ENCODE results near the gene TAF1C.
"Not testable (repeated sequence)": the region's sequence is repeated elsewhere in the genome, so short reads cannot be mapped to it uniquely, and the experiment has no call there.

Gene TAF1C

DNA sequence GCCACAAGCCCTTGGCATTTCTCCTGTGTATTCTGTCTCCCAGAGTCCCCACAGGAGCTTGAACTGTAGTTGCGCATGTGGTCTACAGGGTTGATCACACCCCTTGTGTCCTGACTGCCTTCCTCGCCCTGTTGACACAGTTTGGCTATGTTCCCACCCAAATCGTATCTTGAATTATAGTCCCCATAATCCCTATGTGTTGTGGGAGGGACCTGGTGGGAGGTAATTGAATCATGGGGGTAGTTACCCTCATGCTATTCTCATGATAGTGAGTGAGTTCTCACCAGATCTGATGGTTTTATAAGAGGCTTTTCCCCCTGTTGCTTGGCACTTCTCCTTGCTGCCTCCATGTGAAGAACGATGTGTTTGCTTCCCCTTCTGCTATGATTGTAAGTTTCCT lies 25.3 kb upstream of the TAF1C start:
- DNase-seq (ENCODE audit: low read depth) = no peak

- no peak for DNase-seq (ENCODE audit: low read depth)
Observed at GRCh38 chr16:84209989-84210388, 23.1 kb upstream of the TAF1C start.

- no peak for DNase-seq (ENCODE audit: low read depth)
Observed at GRCh38 chr16:84207879-84208278, 21.0 kb upstream of the TAF1C start.

- DNase-seq (ENCODE audit: low read depth) = no peak
Observed at GRCh38 chr16:84207251-84207650, 20.4 kb upstream of the TAF1C start.

- DNase-seq (ENCODE audit: low read depth) = no peak
Observed at GRCh38 chr16:84205976-84206691, 19.3 kb upstream of the TAF1C start.

DNA sequence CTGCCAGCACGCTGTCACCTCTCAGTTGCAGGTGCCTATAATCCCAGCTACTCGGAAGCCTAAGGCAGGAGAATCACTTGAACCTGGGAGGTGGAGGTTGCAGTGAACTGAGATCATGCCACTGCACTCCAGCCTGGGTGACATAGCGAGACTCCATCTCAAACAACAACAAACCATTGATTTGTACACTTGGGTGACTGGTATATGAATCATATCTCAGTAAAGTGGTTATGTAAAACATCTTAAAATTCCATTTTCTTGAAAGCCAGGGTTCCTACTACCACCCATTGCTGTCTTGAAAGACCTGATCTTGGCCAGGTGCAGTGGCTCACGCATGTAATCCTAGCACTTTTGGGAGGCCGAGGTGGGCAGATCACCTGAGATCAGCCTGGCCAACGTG lies 18.3 kb upstream of the TAF1C start:
- DNase-seq (ENCODE audit: low read depth) = not testable (repeated sequence)

GRCh38 chr16:84204551-84204950 lies 17.7 kb upstream of the TAF1C start:
- DNase-seq (ENCODE audit: low read depth) = not testable (repeated sequence)

GRCh38 chr16:84199861-84200260 lies 13.0 kb upstream of the TAF1C start:
- no peak for DNase-seq (ENCODE audit: low read depth)

- DNase-seq (ENCODE audit: low read depth) = no peak
Observed at GRCh38 chr16:84199097-84199496, 12.2 kb upstream of the TAF1C start.

DNA sequence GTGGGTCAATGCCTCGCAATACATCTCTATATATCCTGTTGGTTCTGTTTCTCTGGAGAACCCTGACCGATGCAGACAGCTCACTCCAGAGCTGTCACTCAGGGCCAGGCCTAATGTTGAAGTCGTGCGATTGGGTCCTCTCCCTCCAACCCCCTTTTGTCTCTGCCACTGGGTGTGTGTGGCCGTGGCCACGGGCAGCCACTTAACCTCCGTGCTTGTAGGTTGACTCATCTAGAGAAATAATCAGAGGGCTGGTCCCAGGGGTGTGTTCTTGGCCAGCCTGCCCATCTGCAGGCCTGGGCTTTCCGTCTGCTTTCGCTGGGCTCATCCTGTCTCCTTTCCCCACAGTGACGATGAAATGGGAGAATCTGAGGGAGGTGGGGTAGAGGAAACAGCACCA lies 11.5 kb upstream of the TAF1C start:
- no peak for DNase-seq (ENCODE audit: low read depth)

GRCh38 chr16:84197466-84198128 lies 10.7 kb upstream of the TAF1C start:
- DNase-seq (ENCODE audit: low read depth) = no peak

DNA sequence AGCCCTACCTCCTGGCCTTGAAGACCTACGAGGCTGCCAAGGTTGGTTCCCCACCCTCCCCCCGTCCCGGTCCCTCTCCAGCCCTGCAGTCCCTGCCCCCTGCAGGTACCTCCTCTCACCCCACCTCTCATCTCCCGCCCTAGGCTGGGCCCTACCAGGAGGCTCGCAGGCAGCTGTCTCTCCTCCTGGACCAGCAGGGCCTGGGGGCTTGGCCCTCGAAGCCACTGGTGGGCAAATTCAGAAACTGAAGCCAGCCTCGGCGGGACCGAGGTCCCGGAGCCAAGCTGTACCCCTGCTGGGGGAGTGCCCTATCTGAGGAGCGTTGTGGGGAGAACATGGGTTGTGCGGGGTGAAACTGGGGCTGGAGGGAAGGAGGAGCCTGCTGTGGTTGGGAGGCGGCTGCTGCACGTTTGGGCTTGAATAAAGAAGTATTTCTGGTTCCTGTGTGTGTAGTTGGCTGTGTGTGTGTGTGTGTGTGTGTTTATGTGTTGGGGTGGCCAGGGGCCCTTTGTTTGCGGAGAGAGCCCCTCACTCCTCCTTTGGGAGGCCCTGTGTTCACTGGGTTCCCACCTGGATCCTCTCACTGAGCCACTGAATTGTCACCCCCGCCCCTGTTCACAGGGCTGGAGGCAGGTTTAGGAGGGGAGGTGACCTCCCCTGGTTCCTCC lies 10.0 kb upstream of the TAF1C start:
- DNase-seq (ENCODE audit: low read depth) = no peak

- no peak for DNase-seq (ENCODE audit: low read depth)
Observed at GRCh38 chr16:84196101-84196500, 9.2 kb upstream of the TAF1C start.

- DNase-seq (ENCODE audit: low read depth) = no peak
Observed at GRCh38 chr16:84195201-84196093, 8.6 kb upstream of the TAF1C start.

DNA sequence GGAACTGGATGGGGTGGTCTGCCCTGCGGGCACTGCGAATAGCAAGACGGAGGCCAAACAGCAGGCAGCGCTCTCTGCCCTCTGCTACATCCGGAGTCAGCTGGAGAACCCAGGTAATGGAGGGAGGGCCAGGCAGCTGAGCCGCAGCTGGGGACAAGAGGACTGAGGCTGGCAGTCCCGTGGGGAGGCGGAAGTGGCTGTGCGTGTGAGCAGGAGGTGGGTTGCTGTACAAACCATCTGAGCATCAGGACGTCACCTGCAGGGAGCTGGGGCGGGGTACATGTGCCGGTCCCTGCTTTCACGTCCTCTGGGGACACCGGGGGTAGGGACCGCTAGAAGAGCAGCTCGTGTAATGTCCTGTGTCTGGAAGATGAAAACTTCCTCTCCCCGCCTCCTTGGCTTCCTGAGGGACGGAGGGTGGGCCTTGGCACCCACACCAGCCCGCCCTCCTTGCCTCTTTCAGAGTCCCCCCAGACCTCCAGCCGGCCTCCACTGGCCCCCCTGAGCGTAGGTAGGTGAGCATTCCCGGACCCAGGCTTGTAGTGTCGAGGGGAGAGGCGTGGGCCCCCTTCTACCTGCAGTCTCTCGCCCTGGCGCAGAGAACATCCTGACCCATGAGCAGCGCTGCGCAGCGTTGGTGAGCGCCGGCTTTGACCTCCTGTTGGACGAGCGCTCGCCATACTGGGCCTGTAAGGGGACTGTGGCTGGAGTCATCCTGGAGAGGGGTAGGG lies 7.8 kb upstream of the TAF1C start:
- no peak for DNase-seq (ENCODE audit: low read depth)

DNA sequence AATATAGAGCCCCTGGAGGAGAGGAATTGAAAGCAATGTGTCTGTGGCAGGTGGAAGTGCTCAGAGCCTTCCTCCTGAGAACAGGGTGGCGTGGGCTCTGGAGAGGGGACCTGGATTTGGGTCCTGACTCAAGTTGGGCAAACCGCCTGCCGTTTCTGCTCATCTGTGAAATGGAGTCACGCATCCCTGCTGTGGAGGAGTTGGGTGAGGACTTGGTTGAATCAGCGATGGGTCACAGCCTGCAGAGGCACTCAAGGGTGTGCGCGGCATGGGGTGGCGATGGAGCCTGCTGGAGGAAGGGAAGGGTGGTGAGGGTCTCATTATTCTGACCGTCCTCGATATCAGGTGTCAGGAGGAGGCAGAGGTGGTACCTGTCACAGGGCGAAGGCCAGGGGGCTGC lies 7.2 kb upstream of the TAF1C start:
- DNase-seq (ENCODE audit: low read depth) = no peak

- no peak for DNase-seq (ENCODE audit: low read depth)
Observed at GRCh38 chr16:84193480-84193879, 6.6 kb upstream of the TAF1C start.

- no peak for DNase-seq (ENCODE audit: low read depth)
Observed at GRCh38 chr16:84191466-84191865, 4.6 kb upstream of the TAF1C start.

GRCh38 chr16:84190731-84191388 lies 4.0 kb upstream of the TAF1C start, which contains the start of gene ADAD2:
Gene ADAD2 (plus strand): TSS chr16:84191157. CDS start chr16:84191231, 74 bp downstream.
- no peak for DNase-seq (ENCODE audit: low read depth)

DNA sequence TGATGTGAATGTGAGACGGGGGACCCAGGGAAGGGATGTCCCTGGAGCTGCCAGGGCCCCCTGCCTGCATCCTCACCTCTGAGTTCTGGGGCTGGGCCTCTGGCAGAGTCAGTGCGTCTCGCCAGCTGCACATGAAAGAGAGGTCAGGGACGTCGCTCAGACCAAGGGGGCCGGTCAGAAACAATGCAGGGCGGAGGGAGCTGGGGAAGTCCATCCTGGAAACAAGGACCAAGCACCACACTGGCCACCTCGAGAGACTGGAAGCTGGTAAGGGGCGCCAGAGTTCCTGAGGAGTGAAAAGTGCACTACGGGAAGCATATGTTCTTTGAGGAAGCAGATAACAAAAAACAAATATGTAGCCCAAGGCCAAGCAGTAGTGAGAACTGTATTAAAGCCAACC lies 2.1 kb downstream of the TAF1C start:
- no peak for DNase-seq (ENCODE audit: low read depth)
